Activated CD4-positive, alpha-beta T cell treated with anti-CD3 and anti-CD28 coated beads for 4 hours (primary cell): ENCODE data around the gene GTPBP6.
A peak's percentile ranks its signal among the peaks of the same experiment; 100 is the strongest.
"Not testable (repeated sequence)": the region's sequence is repeated elsewhere in the genome, so short reads cannot be mapped to it uniquely, and the experiment has no call there.

Experiments
- DNase-seq, 2 donors: peaks; one replicate each; pipeline ENCODE4 v3.0.0-alpha.2; 2020

The GTPBP6 gene

GRCh38 chrX:334331-334891 is 15.8 kb upstream of the GTPBP6 start:
- no peak for DNase-seq

- DNase-seq: no peak
These were observed 15.2 kb upstream of the GTPBP6 start for GRCh38 chrX:333611-334311.

- no peak for DNase-seq
These were observed 14.5 kb upstream of the GTPBP6 start for GRCh38 chrX:332916-333610.

GRCh38 chrX:332496-332860 is 13.9 kb upstream of the GTPBP6 start:
- no peak for DNase-seq

- no peak for DNase-seq
These were observed 13.4 kb upstream of the GTPBP6 start for GRCh38 chrX:331825-332495.

- DNase-seq: peak in 1 of 2 donors; percentile 23
These were observed 12.7 kb upstream of the GTPBP6 start for GRCh38 chrX:331151-331824.

GRCh38 chrX:330726-331150 is 12.1 kb upstream of the GTPBP6 start:
- no peak for DNase-seq

- DNase-seq: not testable (repeated sequence)
These were observed 11.6 kb upstream of the GTPBP6 start for GRCh38 chrX:330141-330725.

- DNase-seq: no peak
These were observed 10.8 kb upstream of the GTPBP6 start for GRCh38 chrX:329291-329910.

GRCh38 chrX:327660-328126 is 9.1 kb upstream of the GTPBP6 start:
- DNase-seq: no peak

- DNase-seq: not testable (repeated sequence)
These were observed 6.1 kb upstream of the GTPBP6 start for GRCh38 chrX:324664-325063.

GRCh38 chrX:323721-324628 is 5.4 kb upstream of the GTPBP6 start:
- DNase-seq: peak in 1 of 2 donors; percentile 56

GRCh38 chrX:320126-320783 is 1.7 kb upstream of the GTPBP6 start:
- DNase-seq: no peak

GRCh38 chrX:319579-320125 is 1.1 kb upstream of the GTPBP6 start:
- peak in 1 of 2 donors; percentile 23 for DNase-seq

GRCh38 chrX:318068-318738 is 393 bp downstream of the GTPBP6 start:
- DNase-seq: peak; percentile 97 to 98

- no peak for DNase-seq
These were observed 1.1 kb downstream of the GTPBP6 start for GRCh38 chrX:317424-318067.

GRCh38 chrX:316351-317325 is 2.0 kb downstream of the GTPBP6 start:
- DNase-seq: no peak
